Hepatocyte (in vitro differentiated cells): ENCODE results near the gene TTPAL. TPM values are rescaled to one million over a fixed set of nuclear protein-coding genes. Genes with fewer than 3 reads are reported as not detected.

ENCODE experiments used
- DNase-seq: peaks from one replicate; pipeline ENCODE4 v3.0.0-alpha.2; 2016; ENCODE audit warnings: low spot score
- H2AFZ ChIP-seq: fragments of 200-600 bp; sonication (generic); 2 replicates; pipeline ENCODE4 v1.6.0; 2016; ENCODE audit warnings: antibody characterized with exemption, mild to moderate bottlenecking
- H3K27ac ChIP-seq: fragments of 200-600 bp; sonication (generic); 2 replicates; pipeline ENCODE4 v1.5.1; 2016; ENCODE audit warnings: mild to moderate bottlenecking
- H3K27me3 ChIP-seq: fragments of 200-600 bp; sonication (generic); 2 replicates; pipeline ENCODE4 v1.6.1; 2016
- H3K36me3 ChIP-seq: fragments of 200-600 bp; sonication (generic); replicated peaks from 2 replicates; pipeline ENCODE4 v1.5.1; 2016; ENCODE audit warnings: low read depth; ENCODE audit not compliant: insufficient read depth
- H3K4me1 ChIP-seq: fragments of 200-600 bp; sonication (generic); 2 replicates; pipeline ENCODE4 v1.5.1; 2016; ENCODE audit warnings: mild to moderate bottlenecking, moderate library complexity; ENCODE audit not compliant: insufficient read depth
- H3K4me2 ChIP-seq: fragments of 200-600 bp; sonication (generic); 2 replicates; pipeline ENCODE4 v1.6.0; 2016
- H3K4me3 ChIP-seq: fragments of 200-600 bp; sonication (generic); 2 replicates; pipeline ENCODE4 v1.5.1; 2016; ENCODE audit warnings: mild to moderate bottlenecking
- H3K79me2 ChIP-seq: fragments of 200-600 bp; sonication (generic); 2 replicates; pipeline ENCODE4 v1.6.0; 2017; ENCODE audit warnings: mild to moderate bottlenecking
- H3K9me2 ChIP-seq: fragments of 200-600 bp; sonication (generic); replicated peaks from 2 replicates; pipeline ENCODE4 v1.6.0; 2017; ENCODE audit warnings: mild to moderate bottlenecking; ENCODE audit not compliant: insufficient read depth
- H3K9me3 ChIP-seq: fragments of 200-600 bp; sonication (generic); 2 replicates; pipeline ENCODE4 v1.5.1; 2016; ENCODE audit warnings: low read depth, mild to moderate bottlenecking
- H4K20me1 ChIP-seq: fragments of 200-600 bp; sonication (generic); 2 replicates; pipeline ENCODE4 v1.6.0; 2016; ENCODE audit warnings: mild to moderate bottlenecking; ENCODE audit not compliant: insufficient read depth, poor library complexity, severe bottlenecking
- CTCF ChIP-seq: fragments of 200-600 bp; sonication (generic); IDR thresholded peaks from 2 replicates; pipeline ENCODE4 v1.5.1; 2016; ENCODE audit warnings: antibody characterized with exemption, mild to moderate bottlenecking; ENCODE audit not compliant: poor library complexity
- EZH2 ChIP-seq: fragments of 200-600 bp; sonication (generic); IDR thresholded peaks from 2 replicates; pipeline ENCODE4 v1.6.1; 2016; ENCODE audit warnings: antibody characterized with exemption, mild to moderate bottlenecking, borderline replicate concordance
- EZH2phosphoT487 ChIP-seq: fragments of 200-600 bp; sonication (generic); IDR thresholded peaks from one replicate; pipeline ENCODE4 v1.6.1; 2018; ENCODE audit warnings: antibody characterized with exemption, mild to moderate bottlenecking, low read depth, moderate library complexity; ENCODE audit not compliant: unreplicated experiment, severe bottlenecking
- WGBS: methylation state at CpG from one replicate; pipeline ENCODE4 v1.1.6; 2016; ENCODE audit warnings: low lambda C conversion rate; ENCODE audit errors: missing lambda C conversion rate; 5-methylcytosine and 5-hydroxymethylcytosine counted together
- polyA plus RNA-seq: library from polyadenylated mRNA; unstranded; fragments of >200 nt; fragmentation: Nextera tagmentation; extraction: Ambion mirVana; gene quantifications from 2 replicates; pipeline ENCODE4 v1.2.1, GENCODE V29; 2016
- total RNA-seq: library from RNA; depleted of rRNA; stranded (reverse); fragments of >200 nt; gene quantifications from 2 replicates; pipeline ENCODE4 v1.2.3, GENCODE V29; 2014

TTPAL gene
- total and polyA plus RNA-seq, 2 experiments from 2014 or later, result 10.3 to 12.9 TPM

GRCh38 chr20:44445742-44446710, 29.6 kb upstream of the TTPAL start:
- no peak overlapping the region for H3K4me3 ChIP-seq
- DNase-seq, result no peak
- H3K36me3 ChIP-seq, result no peaks in the 10 kb centered on the region
- peaks cover 24% of the 10 kb centered on the region for H3K4me1 ChIP-seq
- no peak overlapping the region for H3K4me2 ChIP-seq
- 77% methylated on average over 6 of the region's 6 CpGs for WGBS
- H3K79me2 ChIP-seq, result no peaks in the 10 kb centered on the region
- H2AFZ ChIP-seq, result peak overlapping the region; percentile 2
- no peaks in the 10 kb centered on the region for H3K9me3 ChIP-seq
- H3K27ac ChIP-seq, result peak overlapping the region; percentile 72
- H4K20me1 ChIP-seq, result no peaks in the 10 kb centered on the region
- no peaks in the 10 kb centered on the region for H3K27me3 ChIP-seq
- TF ChIP-seq CTCF, result no peak
- no peak for TF ChIP-seq EZH2phosphoT487
- TF ChIP-seq EZH2, result no peak
- H3K9me2 ChIP-seq, result no peaks in the 10 kb centered on the region

- H3K4me1 ChIP-seq, result peaks cover 18% of the 10 kb centered on the region
- no peak overlapping the region for H3K4me3 ChIP-seq
- no peaks in the 10 kb centered on the region for H3K9me2 ChIP-seq
- no peak for DNase-seq
- H3K4me2 ChIP-seq, result no peak overlapping the region
- peak overlapping the region; percentile 43 for H3K27ac ChIP-seq
- H3K36me3 ChIP-seq, result no peaks in the 10 kb centered on the region
- no peaks in the 10 kb centered on the region for H3K79me2 ChIP-seq
- 93% methylated on average over 3 of the region's 3 CpGs for WGBS
- H3K9me3 ChIP-seq, result no peaks in the 10 kb centered on the region
- H4K20me1 ChIP-seq, result no peaks in the 10 kb centered on the region
- no peak overlapping the region for H2AFZ ChIP-seq
- TF ChIP-seq EZH2 (no peak), CTCF (no peak), EZH2phosphoT487 (no peak)
- H3K27me3 ChIP-seq, result no peaks in the 10 kb centered on the region
Observed at GRCh38 chr20:44447827-44448419, 27.8 kb upstream of the TTPAL start.

DNA sequence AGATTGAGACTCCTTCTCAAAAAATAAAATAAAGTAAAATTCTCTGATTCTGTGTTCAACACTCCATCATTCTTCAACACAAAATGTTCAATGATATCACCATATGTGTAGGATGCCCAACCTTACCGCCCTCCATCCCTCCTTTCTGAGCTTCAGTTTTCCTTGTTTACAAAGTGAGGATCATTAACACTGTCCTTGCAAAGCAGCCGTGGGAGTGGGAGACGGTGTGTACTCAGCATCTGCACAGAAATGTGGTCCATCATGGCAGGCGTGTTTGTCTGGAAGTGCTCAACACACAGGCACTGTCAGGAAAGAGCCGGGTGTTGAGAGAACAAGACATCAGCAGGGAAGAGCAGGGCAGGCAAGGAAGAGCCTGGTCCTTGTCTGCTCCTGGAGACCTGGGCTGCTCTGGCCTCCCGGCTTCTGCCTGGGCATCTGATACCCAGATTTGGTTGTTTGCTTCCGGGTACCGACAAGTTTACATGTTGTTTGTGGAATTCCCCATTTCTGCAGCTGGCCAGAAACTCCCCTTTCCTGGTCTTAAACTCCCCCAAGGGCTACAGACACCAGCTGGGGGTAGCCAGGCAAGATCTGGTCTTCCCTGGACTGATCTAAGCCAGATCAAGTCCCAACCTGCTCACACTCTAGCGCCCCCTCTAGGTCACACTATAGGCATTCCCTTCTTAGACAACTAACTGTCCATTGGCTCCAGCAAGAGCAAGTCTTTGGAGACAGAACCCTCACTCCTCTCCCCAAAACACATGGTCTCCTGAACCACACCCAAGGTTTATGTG, 26.7 kb upstream of the TTPAL start:
- H4K20me1 ChIP-seq, result no peaks in the 10 kb centered on the region
- no peaks in the 10 kb centered on the region for H3K79me2 ChIP-seq
- no peak for DNase-seq
- H3K4me1 ChIP-seq, result peaks cover 10% of the 10 kb centered on the region
- 64% methylated on average over 9 of the region's 9 CpGs for WGBS
- H3K4me2 ChIP-seq, result no peak overlapping the region
- H2AFZ ChIP-seq, result no peak overlapping the region
- no peak overlapping the region for H3K4me3 ChIP-seq
- TF ChIP-seq EZH2phosphoT487 (no peak), CTCF (peak; percentile 25), EZH2 (no peak)
- H3K9me3 ChIP-seq, result no peaks in the 10 kb centered on the region
- H3K27ac ChIP-seq, result no peak overlapping the region
- no peaks in the 10 kb centered on the region for H3K36me3 ChIP-seq
- H3K9me2 ChIP-seq, result no peaks in the 10 kb centered on the region
- no peaks in the 10 kb centered on the region for H3K27me3 ChIP-seq
